IMR-90 (cell line): Measurements from ENCODE around the gene SEC24D. TPM values are rescaled to one million over a fixed set of nuclear protein-coding genes. Genes with fewer than 3 reads are reported as not detected.

ENCODE experiments used
- ATAC-seq: fragments of 200-7000 bp; cut with Tn5 transposase; 2 replicates; pipeline ENCODE4 v1.9.1; 2020; ENCODE audit warnings: low read depth, mild to moderate bottlenecking, moderate library complexity
- BruUV-seq: library from RNA; stranded (reverse); fragments of 400-500 nt; replicated peaks from 2 replicates; lab custom pipeline; 2021; lab: Mats Ljungman, UMichigan
- CTCF ChIA-PET: fragments of 300-600 bp; formaldehyde crosslinking; extraction: SDS; loops from one replicate; lab custom pipeline; 2021; ENCODE audit warnings: antibody characterized with exemption; lab: Yijun Ruan, JAX
- POLR2A ChIA-PET: fragments of 300-600 bp; sonication (Branson Sonifier 250); formaldehyde crosslinking; loops from one replicate; lab custom pipeline; 2022; ENCODE audit warnings: antibody characterized with exemption; ENCODE audit not compliant: unreplicated experiment; lab: Charles Lee
- DNase-seq: peaks from one replicate; pipeline ENCODE4 v3.0.0; 2013
- H2AFZ ChIP-seq: replicated peaks from 2 replicates; pipeline ENCODE3; 2013; ENCODE audit warnings: low read length, mild to moderate bottlenecking; ENCODE audit not compliant: poor library complexity
- H2AK5ac ChIP-seq: 2 replicates; pipeline ENCODE4 v1.6.1; 2013; ENCODE audit warnings: low read depth, low read length, inconsistent platforms
- H2AK9ac ChIP-seq: replicated peaks from 2 replicates; pipeline ENCODE3; 2013; ENCODE audit warnings: mild to moderate bottlenecking, low read depth, low read length, moderate library complexity; ENCODE audit not compliant: poor library complexity
- H2BK120ac ChIP-seq: 2 replicates; pipeline ENCODE4 v1.6.1; 2013; ENCODE audit warnings: low read depth, low read length, inconsistent platforms
- H2BK15ac ChIP-seq: 3 replicates; pipeline ENCODE4 v1.6.1; 2013; ENCODE audit warnings: low read depth, low read length, inconsistent platforms
- H2BK20ac ChIP-seq: 2 replicates; pipeline ENCODE4 v1.6.1; 2013; ENCODE audit warnings: low read depth, mild to moderate bottlenecking, inconsistent platforms, low read length, moderate library complexity
- H2BK5ac ChIP-seq: 2 replicates; pipeline ENCODE4 v1.6.1; 2013; ENCODE audit warnings: mild to moderate bottlenecking, low read depth, low read length, inconsistent platforms; ENCODE audit not compliant: poor library complexity, severe bottlenecking
- H3K14ac ChIP-seq: replicated peaks from 2 replicates; pipeline ENCODE4 v1.6.1; 2013; ENCODE audit warnings: low read depth, low read length, inconsistent platforms
- H3K18ac ChIP-seq: 2 replicates; pipeline ENCODE4 v1.6.1; 2013; ENCODE audit warnings: low read depth, low read length, control low read depth
- H3K23ac ChIP-seq: 2 replicates; pipeline ENCODE4 v1.6.1; 2013; ENCODE audit warnings: low read depth, low read length, inconsistent platforms
- H3K27ac ChIP-seq: 2 replicates; pipeline ENCODE4 v1.5.1; 2013; ENCODE audit warnings: mild to moderate bottlenecking, control low read depth, low read length; ENCODE audit not compliant: insufficient read depth
- H3K27me3 ChIP-seq: 2 replicates; pipeline ENCODE4 v1.6.1; 2013; ENCODE audit warnings: low read length; ENCODE audit not compliant: control insufficient read depth, insufficient read depth
- H3K36me3 ChIP-seq: 2 replicates; pipeline ENCODE4 v1.6.1; 2013; ENCODE audit warnings: low read length, mixed read lengths; ENCODE audit not compliant: control insufficient read depth, insufficient read depth
- H3K4ac ChIP-seq: 2 replicates; pipeline ENCODE4 v1.6.1; 2013; ENCODE audit warnings: low read depth, low read length, inconsistent platforms
- H3K4me1 ChIP-seq: 2 replicates; pipeline ENCODE4 v1.6.1; 2013; ENCODE audit warnings: low read length, mixed read lengths; ENCODE audit not compliant: control insufficient read depth, insufficient read depth
- H3K4me2 ChIP-seq: 2 replicates; pipeline ENCODE4 v1.6.1; 2013; ENCODE audit warnings: low read depth, mild to moderate bottlenecking, control low read depth, low read length, moderate library complexity
- H3K4me3 ChIP-seq: 2 replicates; pipeline ENCODE4 v1.5.1; 2013; ENCODE audit warnings: low read depth, mild to moderate bottlenecking, control low read depth, low read length, moderate library complexity; ENCODE audit not compliant: insufficient read depth
- H3K56ac ChIP-seq: 2 replicates; pipeline ENCODE4 v1.6.1; 2013; ENCODE audit warnings: low read length, inconsistent platforms; ENCODE audit not compliant: insufficient read depth; ENCODE audit errors: extremely low read depth
- H3K79me1 ChIP-seq, 2 experiments: 2 replicates each; pipeline ENCODE4 v1.6.1; 2013; ENCODE audit warnings: low read length in 2 of 2, inconsistent platforms in 1 of 2, low read depth in 1 of 2
- H3K9ac ChIP-seq: 2 replicates; pipeline ENCODE4 v1.6.1; 2013; ENCODE audit warnings: low read depth, low read length, control low read depth
- H3K9me1 ChIP-seq: 2 replicates; pipeline ENCODE4 v1.6.1; 2013; ENCODE audit warnings: low read length, inconsistent platforms; ENCODE audit not compliant: insufficient read depth
- H3K9me3 ChIP-seq: 2 replicates; pipeline ENCODE4 v1.6.1; 2013; ENCODE audit warnings: low read length; ENCODE audit not compliant: control insufficient read depth, insufficient read depth
- H4K20me1 ChIP-seq: 2 replicates; pipeline ENCODE4 v1.6.1; 2013; ENCODE audit warnings: low read length, inconsistent platforms; ENCODE audit not compliant: insufficient read depth
- H4K5ac ChIP-seq: 2 replicates; pipeline ENCODE4 v1.6.1; 2013; ENCODE audit warnings: mild to moderate bottlenecking, low read depth, low read length, control low read depth
- H4K8ac ChIP-seq, 2 experiments: 2 replicates each; pipeline ENCODE4 v1.6.1; 2013; ENCODE audit warnings: low read depth in 2 of 2, low read length in 2 of 2, control low read depth in 1 of 2, inconsistent platforms in 1 of 2
- H4K91ac ChIP-seq: 2 replicates; pipeline ENCODE4 v1.6.1; 2013; ENCODE audit warnings: low read depth, low read length, inconsistent platforms; ENCODE audit not compliant: insufficient read depth
- BHLHE40 ChIP-seq: fragments of 150-350 bp; IDR thresholded peaks from 2 replicates; pipeline ENCODE4 v1.6.1; 2016; ENCODE audit warnings: mild to moderate bottlenecking, low read depth, low read length
- CEBPB ChIP-seq: IDR thresholded peaks from 2 replicates; pipeline ENCODE4 v1.6.1; 2012; ENCODE audit warnings: low read depth, low read length, improper control_type of control experiment
- MAFK ChIP-seq: IDR thresholded peaks from 2 replicates; pipeline ENCODE4 v1.6.1; 2012; ENCODE audit warnings: low read depth, low read length, improper control_type of control experiment
- MXI1 ChIP-seq: IDR thresholded peaks from 2 replicates; pipeline ENCODE4 v1.6.1; 2012; ENCODE audit warnings: low read depth, mild to moderate bottlenecking, low read length, moderate library complexity, borderline replicate concordance
- SMC3 ChIP-seq: fragments of 150-350 bp; IDR thresholded peaks from 2 replicates; pipeline ENCODE4 v1.6.1; 2016; ENCODE audit warnings: low read depth, mild to moderate bottlenecking, antibody characterized with exemption, low read length, moderate library complexity
- WGBS, 2 experiments: methylation state at CpG; one replicate each; pipeline versions ENCODE4 v1.1.5 to v1.1.7; 2013; ENCODE audit warnings: missing lambda C conversion rate in 2 of 2; ENCODE audit not compliant: insufficient read length in 1 of 2; ENCODE audit errors: extremely low coverage in 2 of 2; 5-methylcytosine and 5-hydroxymethylcytosine counted together
- dilution Hi-C: fragments of 300-500 bp; cut with HindIII; formaldehyde crosslinking; loops from one replicate; pipeline ENCODE4 v1.14.3; 2018; ENCODE audit warnings: low sequenced_read_pairs; ENCODE audit not compliant: unreplicated experiment
- in situ Hi-C: fragments of 300-500 bp; cut with MboI; formaldehyde crosslinking; loops from 3 replicates; pipeline ENCODE4 v1.14.3; 2019; ENCODE audit warnings: low sequenced_read_pairs, inconsistent platforms, mixed read lengths
- intact Hi-C: fragments of 100-400 bp; cut with micrococcal nuclease; formaldehyde crosslinking; loops from 2 replicates; pipeline ENCODE4 v1.10.0; 2022
- polyA plus RNA-seq, 3 experiments: library from polyadenylated mRNA; depleted of rRNA; stranded (reverse); fragments of >200 nt; gene quantifications; 2 replicates each; pipeline ENCODE4 v1.2.3, GENCODE V29; 2012; ENCODE audit warnings: low replicate concordance in 1 of 3
- total RNA-seq: library from RNA; depleted of rRNA; stranded (reverse); fragments of >200 nt; gene quantifications from 2 replicates; pipeline ENCODE4 v1.2.3, GENCODE V29; 2012

The SEC24D gene
- total and polyA plus RNA-seq, 2 of the 4 experiments (the other 2 are of a cell fraction): 93.2 to 111 TPM

DNA sequence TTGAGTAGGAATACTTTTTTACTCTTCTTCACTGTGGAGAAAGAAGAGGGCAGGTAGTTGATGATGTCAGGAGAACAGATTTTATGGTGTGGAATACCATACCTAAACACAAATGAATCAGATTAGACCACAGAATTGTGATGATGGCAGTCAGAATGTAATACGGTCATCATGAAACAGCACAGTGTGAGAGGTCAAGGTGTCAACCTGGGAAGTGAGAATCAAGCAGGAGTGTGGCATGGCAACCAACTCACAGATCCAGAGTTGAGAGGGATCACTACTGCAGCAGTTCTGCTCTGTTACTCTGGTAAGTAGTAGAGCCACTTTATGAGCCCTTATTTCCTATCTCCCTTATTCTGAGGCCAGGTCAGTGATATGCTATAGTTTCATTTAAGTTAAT, 123.1 kb downstream of the SEC24D start:
- Histone ChIP-seq H3K27ac (no peak overlapping the region), H2BK20ac (no peak overlapping the region), H3K9ac (no peak overlapping the region), H3K4me1 (peaks cover 2% of the 10 kb centered on the region; the same call in 1 of the 2 replicates), H3K27me3 (no peaks in the 10 kb centered on the region), H3K4me2 (no peak overlapping the region), H4K91ac (no peak overlapping the region), H2BK120ac (no peak overlapping the region), H4K20me1 (no peaks in the 10 kb centered on the region), H2BK5ac (no peak overlapping the region), H3K9me1 (no peaks in the 10 kb centered on the region), H4K5ac (no peak overlapping the region), H3K4me3 (no peak overlapping the region), H3K9me3 (no peaks in the 10 kb centered on the region), H2AK5ac (no peak overlapping the region), H4K8ac (no peak overlapping the region), H2BK15ac (no peak overlapping the region), H3K36me3 (peaks cover 14% of the 10 kb centered on the region), H3K56ac (no peak overlapping the region), H2AFZ (no peak overlapping the region), H3K14ac (no peak overlapping the region), H3K23ac (no peak overlapping the region), H3K4ac (no peak overlapping the region), H3K79me1 (no peaks in the 10 kb centered on the region; a peak in 1 of 4 replicates), H2AK9ac (no peak overlapping the region), H3K18ac (no peak overlapping the region)
- WGBS, 2 experiments: no CpG with 5 or more reads among the region's 1 CpG
- DNase-seq (peak; percentile 67), ATAC-seq (peak; percentile 13; the same call in 1 of the 2 replicates)
- in situ Hi-C loops: no loop called here
- intact Hi-C loops: no loop called here
- dilution Hi-C loops: no loop called here
- no TSS peak for BruUV-seq
- ChIA-PET CTCF (no interaction called here), POLR2A (no interaction called here)
- TF ChIP-seq MXI1: no peak
- 0 out of 2 replicates have a peak, but pooled peaks have one; percentile 9 for TF ChIP-seq BHLHE40
- TF ChIP-seq MAFK: 0 out of 2 replicates have a peak, but pooled peaks have one; percentile 2
- TF ChIP-seq CEBPB: no peak
- TF ChIP-seq SMC3: no peak
